Stomach (tissue), 4 donors: ENCODE data around the gene DNAH1.

ENCODE experiments used
- POLR2AphosphoS5 ChIP-seq, 3 donors: sonication (generic); formaldehyde crosslinking; IDR thresholded peaks; one replicate each; pipeline ENCODE4 v1.6.1; 2016; ENCODE audit warnings: antibody characterized with exemption in 3 of 3
- TF ChIP-seq, protein P1 (sequence below), 7 experiments: fragments of 450-650 bp in 4 of 7; fragments of 200-600 bp in 3 of 7; sonication (generic) in 3 of 7; IDR thresholded peaks; one replicate each; pipeline ENCODE4 v1.5.1; 2016 to 2019; ENCODE audit warnings: antibody characterized with exemption in 7 of 7, control low read depth in 2 of 7, mild to moderate bottlenecking in 1 of 7

DNA sequence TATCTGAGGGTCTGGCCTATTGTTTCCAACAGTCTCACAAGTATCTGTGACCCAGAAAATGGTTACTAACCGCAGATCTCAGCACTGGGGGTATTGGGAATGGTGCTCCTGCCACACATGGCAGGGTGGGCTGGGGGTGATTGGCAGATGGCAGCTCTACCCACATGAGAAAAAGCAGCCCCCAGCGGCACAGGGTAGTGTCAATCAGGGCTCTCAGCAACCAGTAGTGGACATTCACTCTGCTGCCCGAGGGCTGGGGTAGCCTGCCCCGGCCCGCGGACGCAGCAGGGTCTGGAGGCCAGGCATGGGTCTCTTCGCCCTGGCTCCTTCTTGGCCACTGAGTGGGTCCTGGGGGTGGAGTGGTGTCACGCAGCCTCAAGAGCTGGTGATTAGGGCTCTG is 8.6 kb downstream of the DNAH1 start:
- TF ChIP-seq POLR2AphosphoS5 (IDR thresholded peaks at IDR 0.05): no peak
- TF ChIP-seq, protein P1, sequence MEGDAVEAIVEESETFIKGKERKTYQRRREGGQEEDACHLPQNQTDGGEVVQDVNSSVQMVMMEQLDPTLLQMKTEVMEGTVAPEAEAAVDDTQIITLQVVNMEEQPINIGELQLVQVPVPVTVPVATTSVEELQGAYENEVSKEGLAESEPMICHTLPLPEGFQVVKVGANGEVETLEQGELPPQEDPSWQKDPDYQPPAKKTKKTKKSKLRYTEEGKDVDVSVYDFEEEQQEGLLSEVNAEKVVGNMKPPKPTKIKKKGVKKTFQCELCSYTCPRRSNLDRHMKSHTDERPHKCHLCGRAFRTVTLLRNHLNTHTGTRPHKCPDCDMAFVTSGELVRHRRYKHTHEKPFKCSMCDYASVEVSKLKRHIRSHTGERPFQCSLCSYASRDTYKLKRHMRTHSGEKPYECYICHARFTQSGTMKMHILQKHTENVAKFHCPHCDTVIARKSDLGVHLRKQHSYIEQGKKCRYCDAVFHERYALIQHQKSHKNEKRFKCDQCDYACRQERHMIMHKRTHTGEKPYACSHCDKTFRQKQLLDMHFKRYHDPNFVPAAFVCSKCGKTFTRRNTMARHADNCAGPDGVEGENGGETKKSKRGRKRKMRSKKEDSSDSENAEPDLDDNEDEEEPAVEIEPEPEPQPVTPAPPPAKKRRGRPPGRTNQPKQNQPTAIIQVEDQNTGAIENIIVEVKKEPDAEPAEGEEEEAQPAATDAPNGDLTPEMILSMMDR (IDR thresholded peaks at IDR 0.05): no peak
